Right renal pelvis (tissue), 4 donors: Measurements from ENCODE around the gene TANC1. TPM values are rescaled to one million over a fixed set of nuclear protein-coding genes. Genes with fewer than 3 reads are reported as not detected.

ENCODE experiments used
- DNase-seq, 4 donors: peaks; one replicate each; pipeline ENCODE4 v3.0.0-alpha.2; 2013; ENCODE audit warnings: low read depth in 4 of 4, low spot score in 3 of 4, missing footprints in 1 of 4
- polyA plus RNA-seq, 4 donors: library from polyadenylated mRNA; unstranded; fragments of 120-200 nt; gene quantifications; one replicate each; pipeline ENCODE4 v1.2.1, GENCODE V29; 2013; ENCODE audit not compliant: insufficient read length in 4 of 4

The TANC1 gene
- polyA plus RNA-seq, 4 donors = 43.6 to 58.2 (median 57.7) TPM

DNA sequence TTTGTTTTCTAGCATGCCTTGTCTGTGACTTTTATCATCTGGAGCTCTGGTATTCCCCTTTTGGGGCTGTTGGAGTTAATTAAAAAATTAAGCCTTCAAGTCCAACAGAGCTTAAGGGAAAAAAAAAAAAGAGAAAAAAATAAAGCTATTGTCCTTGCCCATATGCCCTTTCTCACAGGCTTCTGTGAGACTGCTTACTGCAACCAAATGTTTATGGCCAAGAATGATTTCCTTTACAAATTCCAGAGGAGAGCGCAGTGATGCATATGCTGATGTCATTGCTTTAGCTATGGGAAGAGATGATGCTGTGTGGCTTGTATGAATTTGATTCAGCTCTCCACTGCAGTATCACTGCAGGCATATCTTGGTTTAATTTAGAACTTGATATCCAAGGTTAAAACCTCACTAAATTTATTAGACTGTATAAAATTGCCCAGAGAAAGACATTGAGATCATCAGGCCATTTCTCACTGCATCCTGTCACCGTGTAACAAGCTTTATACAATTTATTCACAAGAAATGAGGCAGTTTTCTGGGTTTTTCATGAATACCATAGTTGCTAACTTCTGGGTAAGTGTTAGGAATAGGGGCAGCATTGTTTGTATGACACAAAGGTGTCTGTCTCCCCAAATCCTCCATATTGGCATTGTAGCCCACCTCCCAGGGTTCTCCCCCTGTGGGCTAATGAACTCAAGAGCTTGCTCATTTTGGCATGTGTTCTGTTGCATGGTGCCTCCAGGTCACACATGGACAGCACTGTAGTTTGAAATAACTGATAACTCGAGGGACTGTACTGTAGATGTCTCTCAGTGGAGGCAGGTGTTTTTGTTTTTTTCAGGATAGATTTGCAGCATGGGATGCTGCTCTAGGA lies 85.0 kb downstream of the TANC1 start:
- DNase-seq = no peak

DNA sequence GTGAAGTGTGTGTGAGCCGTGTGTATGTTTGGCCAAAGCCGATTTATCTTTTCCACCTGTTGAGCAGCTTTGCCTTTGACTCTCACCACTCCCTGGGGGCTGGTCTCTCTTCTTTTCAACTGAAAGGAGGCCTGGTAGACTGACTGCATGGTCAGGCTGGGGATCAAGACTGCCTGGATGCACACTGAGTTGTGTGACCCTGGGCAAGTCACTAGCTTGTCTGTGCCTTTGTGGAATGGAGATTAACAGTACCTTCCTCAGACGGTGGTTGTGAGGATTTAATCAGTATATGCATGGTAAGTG lies 85.5 kb downstream of the TANC1 start:
- DNase-seq = no peak

GRCh38 chr2:159054985-159055384 lies 86.5 kb downstream of the TANC1 start:
- no peak for DNase-seq

- no peak for DNase-seq
Measured at GRCh38 chr2:159060518-159060917, 92.1 kb downstream of the TANC1 start.

DNA sequence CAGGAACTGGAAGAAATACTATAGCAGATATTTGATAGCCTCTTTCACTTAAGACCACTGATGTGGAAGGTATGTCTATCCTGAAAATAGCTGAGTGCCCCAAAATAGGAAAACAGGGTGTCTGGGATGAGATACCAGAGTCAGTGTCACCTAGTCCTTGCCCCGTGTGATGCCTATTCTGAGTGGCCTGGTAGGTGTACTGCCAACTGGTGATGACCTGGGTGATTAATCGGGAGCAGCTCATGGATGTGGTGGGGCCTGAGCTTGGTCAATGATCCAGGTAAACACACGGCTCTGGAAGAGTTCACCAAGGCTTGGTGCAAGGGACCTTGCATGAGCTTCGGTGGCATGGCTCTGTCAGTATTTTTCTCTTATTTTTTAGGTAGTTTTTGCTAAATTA lies 95.2 kb downstream of the TANC1 start:
- no peak for DNase-seq

DNA sequence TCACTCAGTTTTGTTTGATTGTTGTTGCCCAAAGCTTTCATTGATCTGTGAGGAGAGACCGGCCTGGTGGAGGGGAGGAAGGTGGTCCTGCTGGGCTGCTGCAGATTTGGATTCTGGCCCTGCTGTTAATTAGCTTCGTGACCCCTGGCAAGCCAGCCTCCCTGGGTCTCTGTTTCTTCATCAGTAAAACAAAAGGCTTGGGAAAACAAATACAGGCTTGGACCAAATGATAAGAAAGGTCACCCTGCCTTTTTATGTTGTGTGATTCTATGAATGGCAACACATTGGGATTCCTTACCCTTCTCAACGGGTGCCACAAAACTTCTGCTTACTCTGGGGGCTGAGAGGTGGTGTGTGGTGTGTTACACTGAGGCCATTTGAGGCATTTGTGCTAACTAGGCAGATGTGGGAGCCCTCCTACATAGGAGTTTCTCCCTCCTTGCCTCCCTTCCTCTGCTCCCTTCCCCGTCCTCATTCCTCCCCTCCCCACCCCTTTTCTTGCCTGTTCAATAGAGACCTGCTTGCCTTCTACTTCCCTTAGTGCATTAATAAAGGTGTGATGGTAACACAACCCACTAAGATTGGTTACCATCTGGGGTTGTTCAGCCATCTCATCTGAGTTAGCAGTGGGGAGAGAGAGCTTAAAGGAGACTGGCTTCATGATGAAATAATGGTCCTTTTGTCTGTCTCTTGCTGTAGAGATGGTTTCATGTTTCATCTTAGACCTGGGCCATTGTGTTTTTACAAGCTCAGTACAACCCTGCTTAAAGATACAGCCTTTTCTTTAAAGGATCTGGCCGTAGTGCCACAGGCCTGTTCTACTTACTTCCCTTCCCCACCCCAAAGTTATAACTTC lies 96.2 kb downstream of the TANC1 start:
- no peak for DNase-seq

DNA sequence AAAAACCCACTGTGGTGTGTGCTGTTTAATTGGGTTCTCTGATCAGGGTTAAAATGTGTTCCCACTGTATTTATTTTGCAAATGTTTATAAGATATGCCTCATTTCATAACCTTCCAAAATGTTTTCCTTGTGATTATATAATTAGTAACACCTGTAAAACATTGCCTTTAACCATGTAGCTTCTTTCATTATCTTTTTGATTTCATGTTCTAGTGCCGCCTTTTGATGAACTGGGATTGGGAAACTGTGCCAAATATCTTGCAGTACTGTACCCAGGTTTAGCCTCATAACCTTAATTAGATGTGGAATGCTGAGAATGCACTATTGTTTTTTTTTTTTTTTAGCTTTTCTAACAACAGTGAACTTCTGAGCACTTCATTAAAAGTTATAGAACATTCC lies 96.9 kb downstream of the TANC1 start:
- DNase-seq = no peak

- DNase-seq = no peak
Measured at GRCh38 chr2:159065891-159066290, 97.5 kb downstream of the TANC1 start.

DNA sequence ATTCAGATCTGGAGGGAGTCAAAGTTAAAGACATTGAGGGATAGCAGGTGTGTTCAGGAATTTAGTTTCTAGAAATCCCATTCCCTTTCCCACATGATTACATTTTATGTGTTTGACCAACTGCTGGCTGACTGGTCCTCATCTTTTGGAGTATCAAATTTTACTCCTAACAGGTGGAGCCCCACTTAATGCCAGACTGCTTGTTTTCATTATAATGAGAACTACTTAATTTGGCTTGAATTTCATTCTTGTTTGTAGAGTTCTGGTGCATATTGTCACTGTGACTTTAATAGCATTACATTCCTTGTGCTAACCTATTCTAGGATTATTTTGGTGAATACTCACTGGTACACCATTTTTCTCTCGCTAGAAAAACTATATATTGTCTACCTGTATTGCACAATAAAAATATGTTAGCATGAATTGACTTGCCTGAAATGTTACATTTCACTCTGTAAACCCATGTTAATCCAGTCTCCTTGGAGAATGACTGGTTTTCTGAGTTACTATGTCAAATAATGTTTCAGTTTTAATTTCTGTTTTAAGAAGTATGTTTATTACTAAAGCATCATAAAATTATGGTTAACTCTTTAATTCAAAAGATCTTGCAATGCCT lies 98.2 kb downstream of the TANC1 start:
- no peak for DNase-seq

GRCh38 chr2:159067971-159068370 lies 99.5 kb downstream of the TANC1 start:
- no peak for DNase-seq

- DNase-seq = no peak
Measured at GRCh38 chr2:159069229-159069628, 100.8 kb downstream of the TANC1 start.

DNA sequence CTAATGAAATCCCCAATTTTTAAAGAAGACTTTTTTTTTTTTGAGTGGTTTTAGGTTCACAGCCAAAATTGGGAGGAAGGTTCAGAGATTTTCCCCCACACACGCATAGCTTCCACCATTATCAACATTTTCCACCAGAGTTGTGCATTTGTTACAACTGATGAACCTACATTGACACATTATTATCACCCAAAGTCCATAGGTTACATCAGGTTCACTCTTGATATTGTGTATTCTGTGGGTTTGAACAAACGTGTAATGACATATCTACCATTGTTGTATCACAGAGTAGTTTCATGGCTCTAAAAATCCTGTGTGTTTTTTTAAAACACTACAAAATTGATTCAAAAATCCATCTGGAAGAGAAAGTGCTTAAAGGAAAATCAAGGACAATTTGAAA lies 101.8 kb downstream of the TANC1 start:
- no peak for DNase-seq

DNA sequence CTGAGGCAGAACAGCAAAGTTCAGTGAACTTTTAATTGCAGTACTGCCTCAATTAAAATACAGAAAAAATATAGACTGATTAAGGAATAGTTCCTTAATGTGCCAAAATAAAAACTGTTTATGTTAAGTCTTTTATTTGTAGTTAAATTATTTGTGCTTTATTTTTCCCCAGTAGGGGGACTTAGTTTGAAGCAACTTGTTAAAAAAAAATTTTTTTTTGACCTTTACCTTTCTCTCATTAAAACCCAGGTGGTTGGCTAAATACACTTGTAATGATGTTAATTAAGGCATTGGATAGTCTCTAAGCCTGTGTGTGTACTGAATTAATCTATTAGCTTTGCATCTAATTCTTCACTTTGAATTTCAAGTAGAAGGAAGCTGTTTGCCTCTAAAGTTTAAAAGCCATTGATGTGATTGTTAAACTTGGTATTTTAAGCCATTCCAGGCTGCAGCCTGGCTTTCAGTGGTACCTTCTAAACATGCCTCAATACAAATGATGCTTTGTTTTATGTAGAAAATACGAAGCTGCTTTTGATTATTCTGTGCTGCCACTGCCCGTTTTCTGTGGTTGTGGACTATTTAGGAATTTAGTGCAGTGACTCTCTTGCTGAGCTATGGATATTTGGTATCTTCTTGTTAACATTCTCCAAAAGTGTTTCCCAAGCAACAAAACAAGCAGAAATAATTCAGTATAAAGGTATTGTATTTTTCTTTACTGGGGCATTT lies 102.9 kb downstream of the TANC1 start:
- DNase-seq = no peak

GRCh38 chr2:159072795-159073194 lies 104.4 kb downstream of the TANC1 start:
- DNase-seq = no peak

DNA sequence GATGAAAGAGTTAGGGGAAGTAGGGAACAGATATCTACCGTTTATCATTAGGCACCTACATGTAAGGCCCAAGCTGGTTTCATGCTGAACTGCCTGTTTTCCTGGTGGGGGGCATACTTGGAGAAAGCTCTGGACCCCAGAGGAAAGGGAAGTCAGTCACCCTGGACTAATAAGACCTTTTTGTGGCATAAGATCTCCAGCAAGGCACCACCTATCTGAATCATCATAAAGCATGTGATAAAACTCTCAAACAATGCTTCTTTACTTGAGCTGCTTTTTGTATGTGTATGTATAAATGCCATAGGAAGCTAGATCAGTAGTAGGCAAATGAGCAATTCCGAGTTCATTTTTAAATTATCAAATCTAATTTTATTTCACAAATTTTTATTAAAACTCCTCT lies 104.8 kb downstream of the TANC1 start:
- no peak for DNase-seq

DNA sequence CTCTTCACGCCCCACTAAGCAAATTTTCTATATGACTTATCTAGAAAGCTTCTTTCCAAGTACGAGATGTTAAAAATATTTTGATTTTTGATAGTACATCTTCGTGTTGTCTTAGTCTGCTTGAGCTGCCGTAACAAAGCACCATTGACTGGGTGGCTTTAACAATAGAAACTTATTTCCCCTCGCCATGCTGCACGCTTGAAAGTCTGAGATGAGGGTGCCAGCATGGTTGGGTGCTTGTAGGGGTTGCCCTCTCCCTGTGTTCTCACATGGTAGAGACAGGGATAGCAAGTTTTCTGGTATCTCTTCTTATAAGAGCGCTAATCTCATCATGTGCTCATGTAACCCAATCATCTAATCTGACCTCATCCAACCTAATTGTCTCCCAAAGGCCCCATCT lies 106.2 kb downstream of the TANC1 start:
- DNase-seq = no peak

DNA sequence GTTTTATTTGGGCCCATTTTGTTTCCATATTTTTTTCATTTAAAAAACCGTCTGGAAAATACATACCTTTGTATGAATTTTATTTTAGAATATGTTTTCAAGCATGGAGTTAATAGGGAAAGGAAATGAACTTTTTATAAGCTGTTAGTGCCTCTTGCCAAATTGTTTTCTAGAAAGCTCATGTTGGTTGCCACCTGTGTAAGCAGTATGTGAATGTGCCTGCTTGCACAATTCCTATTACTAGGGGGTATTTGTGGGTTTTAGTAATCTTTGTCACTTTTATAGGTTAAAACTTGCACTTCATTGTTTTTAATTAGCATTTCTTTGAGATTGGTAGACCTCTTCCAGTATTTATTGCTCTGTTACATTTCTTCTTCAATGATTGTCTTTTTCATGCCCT lies 107.3 kb downstream of the TANC1 start:
- DNase-seq = no peak

DNA sequence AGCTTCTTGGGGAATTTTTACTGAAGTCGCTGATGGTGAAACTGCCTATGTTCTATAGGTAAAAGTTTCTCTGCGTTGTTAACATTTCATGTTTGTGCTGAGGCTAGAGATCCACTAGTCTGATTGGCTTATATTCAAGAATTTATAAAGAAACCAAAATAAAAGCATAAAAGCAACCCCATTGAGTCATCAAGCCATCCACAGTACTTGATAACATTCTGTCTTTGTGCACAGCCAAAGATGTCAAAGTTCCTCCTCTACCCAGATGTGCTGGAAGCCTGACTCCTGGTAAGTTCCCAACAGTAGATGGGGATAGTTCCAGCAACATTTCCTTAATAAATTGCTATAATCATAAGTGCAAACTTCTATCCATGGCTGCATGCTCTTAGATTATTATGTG lies 107.8 kb downstream of the TANC1 start:
- DNase-seq = no peak

- DNase-seq = no peak
Measured at GRCh38 chr2:159077869-159078268, 109.4 kb downstream of the TANC1 start.

- DNase-seq = no peak
Measured at GRCh38 chr2:159078443-159078842, 110.0 kb downstream of the TANC1 start.

GRCh38 chr2:159080641-159081040 lies 112.2 kb downstream of the TANC1 start:
- DNase-seq = no peak
